T-helper 2 cell treated with Interferon-gamma antibody and Interleukin-4, amounts not matched to agents 100 ng/mL and 5 ng/mL, for 36 hours (primary cell): ENCODE data around the gene GCHFR. TPM values are rescaled to one million over a fixed set of nuclear protein-coding genes. Genes with fewer than 3 reads are reported as not detected.

ENCODE experiments used
- intact Hi-C: fragments of 100-400 bp; cut with micrococcal nuclease; formaldehyde crosslinking; loops from one replicate; pipeline ENCODE4 v1.15.1; 2023
- total RNA-seq: library from RNA; stranded (reverse); gene quantifications from 2 replicates; pipeline ENCODE4 v1.2.3, GENCODE V29; 2022

Gene GCHFR
- total RNA-seq, 1 donor from 2014 or later, result 41.4 TPM

GRCh38 chr15:40808861-40809450, 45.1 kb downstream of the GCHFR start:
- intact Hi-C loops, result no loop called here

DNA sequence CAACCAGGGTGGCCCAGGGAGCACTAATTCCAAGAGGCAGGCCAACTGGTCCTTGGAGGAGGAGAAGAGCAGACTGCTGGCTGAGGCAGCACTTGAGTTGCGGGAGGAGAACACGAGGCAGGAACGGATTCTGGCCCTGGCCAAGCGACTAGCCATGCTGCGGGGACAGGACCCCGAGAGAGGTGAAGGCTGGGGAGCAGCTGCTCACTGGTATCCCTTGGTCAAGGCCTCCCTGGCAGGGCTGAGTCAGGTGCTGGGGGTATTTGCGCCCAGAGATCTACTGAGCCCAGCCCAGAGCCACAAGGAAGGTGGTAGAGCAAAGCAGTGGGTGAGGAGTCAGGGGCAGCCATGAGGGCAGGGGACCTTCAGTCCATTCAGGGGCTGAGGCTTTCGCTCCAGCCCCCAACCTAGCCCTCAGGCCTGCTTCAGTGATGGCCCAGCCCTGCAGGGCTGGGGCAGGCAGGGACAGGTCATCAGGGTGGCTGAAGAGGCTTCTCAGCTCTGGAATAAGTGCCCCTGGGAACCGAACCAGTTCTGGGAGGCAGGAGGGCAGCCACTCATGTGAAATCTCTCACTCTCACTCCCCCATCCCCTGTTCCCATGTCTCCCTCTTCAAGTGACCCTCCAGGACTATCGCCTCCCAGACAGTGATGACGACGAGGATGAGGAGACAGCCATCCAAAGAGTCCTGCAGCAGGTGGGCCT, 49.0 kb downstream of the GCHFR start:
- intact Hi-C loops, result no loop called here

- intact Hi-C loops, result loop anchor here (2.0 kb wide), 1 partner anchor 80 kb away; the partner anchor contains the start of gene VPS18
Measured at GRCh38 chr15:40815042-40815698, 51.3 kb downstream of the GCHFR start.

Other genes starting within 250 kb of the GCHFR start
- 23.8 and 25.0 TPM in 2 replicates for gene CCDC32, start 199.0 kb upstream of the GCHFR start, total RNA-seq
- gene RPUSD2, start 194.8 kb upstream of the GCHFR start, total RNA-seq, result 13.5 and 14.2 TPM in 2 replicates
- 51.7 and 53.0 TPM in 2 replicates for gene KNL1, start 169.8 kb upstream of the GCHFR start, total RNA-seq
- gene RAD51, start 68.9 kb upstream of the GCHFR start, total RNA-seq, result 64.7 and 64.9 TPM in 2 replicates
- gene RMDN3, start 8.8 kb upstream of the GCHFR start, total RNA-seq, result 35.7 and 37.9 TPM in 2 replicates
- 0.89 and 1.4 TPM in 2 replicates for gene C15orf62, start 5.9 kb downstream of the GCHFR start, total RNA-seq
- 32.6 and 35.4 TPM in 2 replicates for gene ZFYVE19, start 43.0 kb downstream of the GCHFR start, total RNA-seq
- gene DNAJC17, start 43.4 kb downstream of the GCHFR start, total RNA-seq, result 41.5 and 43.2 TPM in 2 replicates
- not detected in 2 replicates for gene PPP1R14D, start 64.6 kb downstream of the GCHFR start, total RNA-seq
- 3.6 and 3.7 TPM in 2 replicates for gene SPINT1, start 80.0 kb downstream of the GCHFR start, total RNA-seq
- 0.09 and 0.11 TPM in 2 replicates for gene RHOV, start 110.2 kb downstream of the GCHFR start, total RNA-seq
- 15.6 and 16.8 TPM in 2 replicates for gene VPS18, start 130.4 kb downstream of the GCHFR start, total RNA-seq
- not detected in 2 replicates for gene DLL4, start 165.3 kb downstream of the GCHFR start, total RNA-seq
- 2.7 and 3.6 TPM in 2 replicates for gene CHAC1, start 189.4 kb downstream of the GCHFR start, total RNA-seq